GM19025 (cell line): ENCODE results near the gene EPAS1.
"Not testable (repeated sequence)": the region's sequence is repeated elsewhere in the genome, so short reads cannot be mapped to it uniquely, and the experiment has no call there.

Source experiments
- ATAC-seq: cut with Tn5 transposase; IDR thresholded peaks from one replicate; pipeline ENCODE4 v1.9.1; 2021; ENCODE audit warnings: mild to moderate bottlenecking, low read depth, moderate library complexity; ENCODE audit not compliant: unreplicated experiment

Gene EPAS1

GRCh38 chr2:46393865-46394264 lies 96.7 kb downstream of the EPAS1 start:
- ATAC-seq = no peak

- no peak for ATAC-seq
Measured at GRCh38 chr2:46394649-46395510, 97.7 kb downstream of the EPAS1 start.

GRCh38 chr2:46395730-46396129 lies 98.5 kb downstream of the EPAS1 start:
- ATAC-seq = not testable (repeated sequence)

GRCh38 chr2:46400016-46400415 lies 102.8 kb downstream of the EPAS1 start:
- ATAC-seq = no peak

GRCh38 chr2:46402874-46403273 lies 105.7 kb downstream of the EPAS1 start:
- no peak for ATAC-seq

- ATAC-seq = no peak
Measured at GRCh38 chr2:46404181-46404759, 107.1 kb downstream of the EPAS1 start.

GRCh38 chr2:46407852-46408455 lies 110.7 kb downstream of the EPAS1 start:
- ATAC-seq = no peak

GRCh38 chr2:46409756-46410155 lies 112.5 kb downstream of the EPAS1 start:
- no peak for ATAC-seq

- no peak for ATAC-seq
Measured at GRCh38 chr2:46410273-46411244, 113.4 kb downstream of the EPAS1 start.

GRCh38 chr2:46411245-46411641 lies 114.0 kb downstream of the EPAS1 start:
- ATAC-seq = no peak

GRCh38 chr2:46411985-46412384 lies 114.8 kb downstream of the EPAS1 start:
- ATAC-seq = no peak

- no peak for ATAC-seq
Measured at GRCh38 chr2:46413111-46413510, 115.9 kb downstream of the EPAS1 start.

GRCh38 chr2:46413631-46414030 lies 116.4 kb downstream of the EPAS1 start:
- ATAC-seq = no peak

- no peak for ATAC-seq
Measured at GRCh38 chr2:46414701-46415100, 117.5 kb downstream of the EPAS1 start.

GRCh38 chr2:46416280-46416679 lies 119.1 kb downstream of the EPAS1 start:
- no peak for ATAC-seq

- no peak for ATAC-seq
Measured at GRCh38 chr2:46416739-46417403, 119.7 kb downstream of the EPAS1 start.

GRCh38 chr2:46420945-46421344 lies 123.7 kb downstream of the EPAS1 start:
- no peak for ATAC-seq

- no peak for ATAC-seq
Measured at GRCh38 chr2:46421361-46421760, 124.2 kb downstream of the EPAS1 start.

GRCh38 chr2:46422717-46423394 lies 125.6 kb downstream of the EPAS1 start:
- no peak for ATAC-seq
